ENCODE data around the gene ARHGAP26.

Gene ARHGAP26

GRCh38 chr5:142836048-142836447 is 65.9 kb downstream of the ARHGAP26 start:
- no peak for DNase-seq (ENCODE audit: low spot score)
- in situ Hi-C loops (cut with MboI; ENCODE audit: low pct_unique_long_range_greater_than_20kb, low sequenced_read_pairs, unreplicated experiment) = no loop called here
- no peak for TF ChIP-seq CTCF (IDR thresholded peaks at IDR 0.05; ENCODE audit: extremely low read depth, insufficient read depth, missing control alignments)

- in situ Hi-C loops (cut with MboI; ENCODE audit: low pct_unique_long_range_greater_than_20kb, low sequenced_read_pairs, unreplicated experiment) = no loop called here
- TF ChIP-seq CTCF (IDR thresholded peaks at IDR 0.05; ENCODE audit: extremely low read depth, insufficient read depth, missing control alignments) = no peak
- no peak for DNase-seq (ENCODE audit: low spot score)
Observed at GRCh38 chr5:142837081-142837725, 67.0 kb downstream of the ARHGAP26 start.

- DNase-seq (ENCODE audit: low spot score) = no peak
- TF ChIP-seq CTCF (IDR thresholded peaks at IDR 0.05; ENCODE audit: extremely low read depth, insufficient read depth, missing control alignments) = no peak
- in situ Hi-C loops (cut with MboI; ENCODE audit: low pct_unique_long_range_greater_than_20kb, low sequenced_read_pairs, unreplicated experiment) = no loop called here
Observed at GRCh38 chr5:142838845-142839244, 68.7 kb downstream of the ARHGAP26 start.

- in situ Hi-C loops (cut with MboI; ENCODE audit: low pct_unique_long_range_greater_than_20kb, low sequenced_read_pairs, unreplicated experiment) = no loop called here
- DNase-seq (ENCODE audit: low spot score) = no peak
- no peak for TF ChIP-seq CTCF (IDR thresholded peaks at IDR 0.05; ENCODE audit: extremely low read depth, insufficient read depth, missing control alignments)
Observed at GRCh38 chr5:142839711-142840346, 69.7 kb downstream of the ARHGAP26 start.

- no peak for DNase-seq (ENCODE audit: low spot score)
- in situ Hi-C loops (cut with MboI; ENCODE audit: low pct_unique_long_range_greater_than_20kb, low sequenced_read_pairs, unreplicated experiment) = no loop called here
- no peak for TF ChIP-seq CTCF (IDR thresholded peaks at IDR 0.05; ENCODE audit: extremely low read depth, insufficient read depth, missing control alignments)
Observed at GRCh38 chr5:142840575-142840974, 70.4 kb downstream of the ARHGAP26 start.

GRCh38 chr5:142841511-142842265 is 71.5 kb downstream of the ARHGAP26 start:
- DNase-seq (ENCODE audit: low spot score) = no peak
- no peak for TF ChIP-seq CTCF (IDR thresholded peaks at IDR 0.05; ENCODE audit: extremely low read depth, insufficient read depth, missing control alignments)
- in situ Hi-C loops (cut with MboI; ENCODE audit: low pct_unique_long_range_greater_than_20kb, low sequenced_read_pairs, unreplicated experiment) = no loop called here
